ENCODE measurements around the gene PDIK1L. TPM values are rescaled to one million over a fixed set of nuclear protein-coding genes. Genes with fewer than 3 reads are reported as not detected.

The PDIK1L gene
- polyA plus RNA-seq, 10 donors: 5.9 to 8.8 (median 6.8) TPM

- DNase-seq: no peak
Observed at GRCh38 chr1:26153966-26154532, 42.4 kb downstream of the PDIK1L start.

GRCh38 chr1:26154750-26155149 lies 43.1 kb downstream of the PDIK1L start:
- DNase-seq: no peak

- no peak for DNase-seq
Observed at GRCh38 chr1:26155370-26156284, 44.0 kb downstream of the PDIK1L start.

GRCh38 chr1:26156285-26157038 lies 44.8 kb downstream of the PDIK1L start:
- no peak for DNase-seq

GRCh38 chr1:26158271-26158907 lies 46.8 kb downstream of the PDIK1L start:
- no peak for DNase-seq

- peak in 1 of 3 donors; percentile 39 for DNase-seq
Observed at GRCh38 chr1:26158908-26159742, 47.5 kb downstream of the PDIK1L start, which contains the start of gene FAM110D. TSS of gene FAM110D (plus strand) at chr1:26159079. CDS start at chr1:26161292, 2,213 bp downstream.

GRCh38 chr1:26159743-26160039 lies 48.1 kb downstream of the PDIK1L start:
- DNase-seq: no peak

- DNase-seq: no peak
Observed at GRCh38 chr1:26160527-26161414, 49.1 kb downstream of the PDIK1L start.

- peak in 2 of 3 donors; percentile 67 to 83 for DNase-seq
Observed at GRCh38 chr1:26161415-26162219, 50.0 kb downstream of the PDIK1L start.

- no peak for DNase-seq
Observed at GRCh38 chr1:26162220-26162709, 50.6 kb downstream of the PDIK1L start.

- DNase-seq: no peak
Observed at GRCh38 chr1:26163684-26164035, 52.0 kb downstream of the PDIK1L start.

GRCh38 chr1:26164036-26164860 lies 52.6 kb downstream of the PDIK1L start:
- DNase-seq: peak in 1 of 3 donors; percentile 76

GRCh38 chr1:26164861-26165842 lies 53.5 kb downstream of the PDIK1L start:
- no peak for DNase-seq

GRCh38 chr1:26166719-26167281 lies 55.2 kb downstream of the PDIK1L start:
- DNase-seq: no peak

GRCh38 chr1:26168410-26169197 lies 57.0 kb downstream of the PDIK1L start, which contains the start of gene C1orf232:
TSS of gene C1orf232 (minus strand) at chr1:26168963. CDS start at chr1:26168499, 464 bp downstream.
- DNase-seq: no peak

GRCh38 chr1:26169198-26169554 lies 57.6 kb downstream of the PDIK1L start:
- DNase-seq: no peak
